ENCODE measurements around the gene ASIC3.

The ASIC3 gene

GRCh38 chr7:151058781-151059366, 10.5 kb downstream of the ASIC3 start:
- H3K4me3 ChIP-seq (ENCODE audit: low read depth, low read length): peak overlapping the region; percentile 91
- H3K27ac ChIP-seq (ENCODE audit: low read depth, low read length): peak overlapping the region; percentile 85
- peaks cover 30% of the 10 kb centered on the region for H3K79me2 ChIP-seq (ENCODE audit: control insufficient read depth, insufficient read depth, low read length, unreplicated experiment)
- peaks cover 44% of the 10 kb centered on the region for H3K4me1 ChIP-seq (ENCODE audit: control insufficient read depth, insufficient read depth, low read length, unreplicated experiment)
- H3K27me3 ChIP-seq (ENCODE audit: insufficient read depth, low read length): no peaks in the 10 kb centered on the region
- H3K36me3 ChIP-seq (ENCODE audit: insufficient read depth, low read length): no peaks in the 10 kb centered on the region
- peak overlapping the region; percentile 71 for H2AFZ ChIP-seq (ENCODE audit: low read length, unreplicated experiment)

- Histone ChIP-seq H3K36me3 (ENCODE audit: insufficient read depth, low read length) (no peaks in the 10 kb centered on the region), H3K27me3 (ENCODE audit: insufficient read depth, low read length) (no peaks in the 10 kb centered on the region), H2AFZ (ENCODE audit: low read length, unreplicated experiment) (peak within 1 kb of the TSS; percentile 71), H3K27ac (ENCODE audit: low read depth, low read length) (peak within 1 kb of the TSS; percentile 85), H3K79me2 (ENCODE audit: control insufficient read depth, insufficient read depth, low read length, unreplicated experiment) (peaks cover 34% of the 10 kb centered on the region), H3K4me1 (ENCODE audit: control insufficient read depth, insufficient read depth, low read length, unreplicated experiment) (peaks cover 44% of the 10 kb centered on the region), H3K4me3 (ENCODE audit: low read depth, low read length) (peak within 1 kb of the TSS; percentile 91)
These were observed 11.2 kb downstream of the ASIC3 start, which contains the start of gene SLC4A2 for GRCh38 chr7:151059367-151060112. Gene SLC4A2, plus strand, starts transcription at chr7:151059589. Its CDS starts 2,399 bp downstream, at chr7:151061988.

- Histone ChIP-seq H3K4me3 (ENCODE audit: low read depth, low read length) (peak overlapping the region; percentile 91), H3K4me1 (ENCODE audit: control insufficient read depth, insufficient read depth, low read length, unreplicated experiment) (peaks cover 44% of the 10 kb centered on the region), H3K27me3 (ENCODE audit: insufficient read depth, low read length) (no peaks in the 10 kb centered on the region), H3K27ac (ENCODE audit: low read depth, low read length) (peak overlapping the region; percentile 85), H2AFZ (ENCODE audit: low read length, unreplicated experiment) (no peak overlapping the region), H3K36me3 (ENCODE audit: insufficient read depth, low read length) (peaks cover 5% of the 10 kb centered on the region; the same call in 1 of the 2 replicates), H3K79me2 (ENCODE audit: control insufficient read depth, insufficient read depth, low read length, unreplicated experiment) (peaks cover 40% of the 10 kb centered on the region)
These were observed 11.7 kb downstream of the ASIC3 start for GRCh38 chr7:151060113-151060415.

- Histone ChIP-seq H3K36me3 (ENCODE audit: insufficient read depth, low read length) (peaks cover 10% of the 10 kb centered on the region; the same call in 1 of the 2 replicates), H3K4me3 (ENCODE audit: low read depth, low read length) (peak overlapping the region; percentile 91), H3K27me3 (ENCODE audit: insufficient read depth, low read length) (no peaks in the 10 kb centered on the region), H3K79me2 (ENCODE audit: control insufficient read depth, insufficient read depth, low read length, unreplicated experiment) (peaks cover 45% of the 10 kb centered on the region), H2AFZ (ENCODE audit: low read length, unreplicated experiment) (no peak overlapping the region), H3K4me1 (ENCODE audit: control insufficient read depth, insufficient read depth, low read length, unreplicated experiment) (peaks cover 44% of the 10 kb centered on the region), H3K27ac (ENCODE audit: low read depth, low read length) (peak overlapping the region; percentile 85)
These were observed 12.3 kb downstream of the ASIC3 start for GRCh38 chr7:151060416-151061212.

GRCh38 chr7:151061213-151062110, 13.1 kb downstream of the ASIC3 start:
- H3K27me3 ChIP-seq (ENCODE audit: insufficient read depth, low read length): no peaks in the 10 kb centered on the region
- no peak overlapping the region for H2AFZ ChIP-seq (ENCODE audit: low read length, unreplicated experiment)
- H3K4me3 ChIP-seq (ENCODE audit: low read depth, low read length): peak overlapping the region; percentile 91
- H3K36me3 ChIP-seq (ENCODE audit: insufficient read depth, low read length): peaks cover 10% of the 10 kb centered on the region; the same call in 1 of the 2 replicates
- peaks cover 43% of the 10 kb centered on the region for H3K4me1 ChIP-seq (ENCODE audit: control insufficient read depth, insufficient read depth, low read length, unreplicated experiment)
- peaks cover 49% of the 10 kb centered on the region for H3K79me2 ChIP-seq (ENCODE audit: control insufficient read depth, insufficient read depth, low read length, unreplicated experiment)
- peak overlapping the region; percentile 85 for H3K27ac ChIP-seq (ENCODE audit: low read depth, low read length)

- H3K36me3 ChIP-seq (ENCODE audit: insufficient read depth, low read length): peaks cover 10% of the 10 kb centered on the region; the same call in 1 of the 2 replicates
- peaks cover 49% of the 10 kb centered on the region for H3K79me2 ChIP-seq (ENCODE audit: control insufficient read depth, insufficient read depth, low read length, unreplicated experiment)
- no peak overlapping the region for H2AFZ ChIP-seq (ENCODE audit: low read length, unreplicated experiment)
- no peaks in the 10 kb centered on the region for H3K27me3 ChIP-seq (ENCODE audit: insufficient read depth, low read length)
- H3K27ac ChIP-seq (ENCODE audit: low read depth, low read length): peak overlapping the region; percentile 85; the same call in 1 of the 2 replicates
- peak overlapping the region; percentile 91 for H3K4me3 ChIP-seq (ENCODE audit: low read depth, low read length)
- peaks cover 37% of the 10 kb centered on the region for H3K4me1 ChIP-seq (ENCODE audit: control insufficient read depth, insufficient read depth, low read length, unreplicated experiment)
These were observed 13.7 kb downstream of the ASIC3 start for GRCh38 chr7:151062111-151062398.

GRCh38 chr7:151062399-151063211, 14.3 kb downstream of the ASIC3 start:
- Histone ChIP-seq H3K4me1 (ENCODE audit: control insufficient read depth, insufficient read depth, low read length, unreplicated experiment) (peaks cover 35% of the 10 kb centered on the region), H3K27ac (ENCODE audit: low read depth, low read length) (peak overlapping the region; percentile 64), H3K4me3 (ENCODE audit: low read depth, low read length) (peak overlapping the region; percentile 91), H2AFZ (ENCODE audit: low read length, unreplicated experiment) (no peak overlapping the region), H3K79me2 (ENCODE audit: control insufficient read depth, insufficient read depth, low read length, unreplicated experiment) (peaks cover 49% of the 10 kb centered on the region), H3K27me3 (ENCODE audit: insufficient read depth, low read length) (no peaks in the 10 kb centered on the region), H3K36me3 (ENCODE audit: insufficient read depth, low read length) (peaks cover 15% of the 10 kb centered on the region; the same call in 1 of the 2 replicates)

- no peak overlapping the region for H3K4me3 ChIP-seq (ENCODE audit: low read depth, low read length)
These were observed 14.9 kb downstream of the ASIC3 start for GRCh38 chr7:151063212-151063561.

GRCh38 chr7:151064454-151064853, 16.1 kb downstream of the ASIC3 start:
- Histone ChIP-seq H3K36me3 (ENCODE audit: insufficient read depth, low read length) (peaks cover 17% of the 10 kb centered on the region; the same call in 1 of the 2 replicates), H3K27me3 (ENCODE audit: insufficient read depth, low read length) (no peaks in the 10 kb centered on the region), H3K79me2 (ENCODE audit: control insufficient read depth, insufficient read depth, low read length, unreplicated experiment) (peaks cover 49% of the 10 kb centered on the region), H3K27ac (ENCODE audit: low read depth, low read length) (no peak overlapping the region), H3K4me1 (ENCODE audit: control insufficient read depth, insufficient read depth, low read length, unreplicated experiment) (peaks cover 25% of the 10 kb centered on the region), H3K4me3 (ENCODE audit: low read depth, low read length) (no peak overlapping the region), H2AFZ (ENCODE audit: low read length, unreplicated experiment) (no peak overlapping the region)

More at GRCh38 chr7:151063212-151063561, 14.9 kb downstream of the ASIC3 start:
- Histone ChIP-seq H2AFZ (ENCODE audit: low read length, unreplicated experiment) (no peak overlapping the region), H3K79me2 (ENCODE audit: control insufficient read depth, insufficient read depth, low read length, unreplicated experiment) (peaks cover 49% of the 10 kb centered on the region), H3K4me1 (ENCODE audit: control insufficient read depth, insufficient read depth, low read length, unreplicated experiment) (peaks cover 35% of the 10 kb centered on the region), H3K27ac (ENCODE audit: low read depth, low read length) (peak overlapping the region; percentile 64; the same call in 1 of the 2 replicates), H3K27me3 (ENCODE audit: insufficient read depth, low read length) (no peaks in the 10 kb centered on the region), H3K36me3 (ENCODE audit: insufficient read depth, low read length) (peaks cover 17% of the 10 kb centered on the region; the same call in 1 of the 2 replicates)

All from ACC112 (cell line).